ENCODE results near the gene RPP14. TPM values are rescaled to one million over a fixed set of nuclear protein-coding genes. Genes with fewer than 3 reads are reported as not detected.

The RPP14 gene
- total RNA-seq, 1 donor from 2014 or later = 18.4 TPM

GRCh38 chr3:58340594-58341244 is 34.7 kb downstream of the RPP14 start:
- Mint-ChIP-seq H3K27me3 (ENCODE audit: unreplicated experiment) (peaks cover 5% of the 10 kb centered on the region), H3K4me1 (ENCODE audit: low read depth, unreplicated experiment) (no peaks in the 10 kb centered on the region), H3K27ac (ENCODE audit: unreplicated experiment) (no peak overlapping the region), H3K9me3 (ENCODE audit: unreplicated experiment) (no peaks in the 10 kb centered on the region), H3K36me3 (ENCODE audit: unreplicated experiment) (no peaks in the 10 kb centered on the region), H3K4me3 (ENCODE audit: unreplicated experiment) (no peak overlapping the region)
- TF ChIP-seq, protein P1, sequence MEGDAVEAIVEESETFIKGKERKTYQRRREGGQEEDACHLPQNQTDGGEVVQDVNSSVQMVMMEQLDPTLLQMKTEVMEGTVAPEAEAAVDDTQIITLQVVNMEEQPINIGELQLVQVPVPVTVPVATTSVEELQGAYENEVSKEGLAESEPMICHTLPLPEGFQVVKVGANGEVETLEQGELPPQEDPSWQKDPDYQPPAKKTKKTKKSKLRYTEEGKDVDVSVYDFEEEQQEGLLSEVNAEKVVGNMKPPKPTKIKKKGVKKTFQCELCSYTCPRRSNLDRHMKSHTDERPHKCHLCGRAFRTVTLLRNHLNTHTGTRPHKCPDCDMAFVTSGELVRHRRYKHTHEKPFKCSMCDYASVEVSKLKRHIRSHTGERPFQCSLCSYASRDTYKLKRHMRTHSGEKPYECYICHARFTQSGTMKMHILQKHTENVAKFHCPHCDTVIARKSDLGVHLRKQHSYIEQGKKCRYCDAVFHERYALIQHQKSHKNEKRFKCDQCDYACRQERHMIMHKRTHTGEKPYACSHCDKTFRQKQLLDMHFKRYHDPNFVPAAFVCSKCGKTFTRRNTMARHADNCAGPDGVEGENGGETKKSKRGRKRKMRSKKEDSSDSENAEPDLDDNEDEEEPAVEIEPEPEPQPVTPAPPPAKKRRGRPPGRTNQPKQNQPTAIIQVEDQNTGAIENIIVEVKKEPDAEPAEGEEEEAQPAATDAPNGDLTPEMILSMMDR (IDR thresholded peaks at IDR 0.05; ENCODE audit: partially characterized antibody, unreplicated experiment) = no peak
- DNase-seq = no peak

DNA sequence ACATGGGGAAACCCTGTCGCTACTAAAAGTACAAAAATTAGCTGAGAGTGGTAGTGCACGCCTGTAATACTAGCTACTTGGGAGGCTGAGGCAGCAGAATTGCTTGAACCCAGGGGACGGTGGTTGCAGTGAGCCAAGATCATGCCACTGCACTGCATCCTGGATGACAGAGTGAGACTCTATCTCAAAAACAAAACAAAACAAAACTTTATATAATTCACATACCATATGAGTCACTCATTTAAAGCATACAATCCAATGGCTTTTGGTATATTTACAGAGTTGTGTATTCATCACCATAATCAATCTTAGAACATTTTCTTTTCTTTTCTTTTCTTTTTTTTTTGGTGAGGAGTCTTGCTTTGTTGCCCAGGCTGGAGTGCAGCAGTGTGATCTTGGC is 35.3 kb downstream of the RPP14 start:
- DNase-seq = no peak
- Mint-ChIP-seq H3K36me3 (ENCODE audit: unreplicated experiment) (no peaks in the 10 kb centered on the region), H3K4me3 (ENCODE audit: unreplicated experiment) (no peak overlapping the region), H3K9me3 (ENCODE audit: unreplicated experiment) (no peaks in the 10 kb centered on the region), H3K4me1 (ENCODE audit: low read depth, unreplicated experiment) (no peaks in the 10 kb centered on the region), H3K27ac (ENCODE audit: unreplicated experiment) (no peak overlapping the region), H3K27me3 (ENCODE audit: unreplicated experiment) (peaks cover under 1% of the 10 kb centered on the region)
- TF ChIP-seq, protein P1 (IDR thresholded peaks at IDR 0.05; ENCODE audit: partially characterized antibody, unreplicated experiment) = no peak

DNA sequence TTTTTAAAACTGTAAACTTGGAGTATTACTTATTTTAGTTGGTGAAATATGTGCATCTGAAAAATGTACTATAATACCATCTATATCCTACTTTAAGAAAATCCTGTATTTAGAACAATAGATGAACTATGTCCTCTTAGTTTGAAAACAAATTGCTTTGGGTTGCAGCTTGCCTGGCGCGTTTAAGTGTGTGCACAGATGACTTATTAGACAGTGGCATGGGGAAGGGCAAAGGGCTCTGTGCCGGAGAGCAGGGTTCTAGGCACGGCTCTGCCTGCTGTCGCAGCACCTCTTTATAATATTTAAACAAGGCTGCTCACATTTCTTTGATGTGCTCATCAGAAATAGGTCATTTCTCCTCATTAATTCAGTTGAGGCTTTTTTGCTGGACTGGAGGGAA is 36.6 kb downstream of the RPP14 start:
- Mint-ChIP-seq H3K9me3 (ENCODE audit: unreplicated experiment) (no peaks in the 10 kb centered on the region), H3K4me1 (ENCODE audit: low read depth, unreplicated experiment) (no peaks in the 10 kb centered on the region), H3K36me3 (ENCODE audit: unreplicated experiment) (no peaks in the 10 kb centered on the region), H3K27ac (ENCODE audit: unreplicated experiment) (no peak overlapping the region), H3K27me3 (ENCODE audit: unreplicated experiment) (no peaks in the 10 kb centered on the region), H3K4me3 (ENCODE audit: unreplicated experiment) (no peak overlapping the region)
- no peak for DNase-seq
- TF ChIP-seq, protein P1 (IDR thresholded peaks at IDR 0.05; ENCODE audit: partially characterized antibody, unreplicated experiment) = no peak

DNA sequence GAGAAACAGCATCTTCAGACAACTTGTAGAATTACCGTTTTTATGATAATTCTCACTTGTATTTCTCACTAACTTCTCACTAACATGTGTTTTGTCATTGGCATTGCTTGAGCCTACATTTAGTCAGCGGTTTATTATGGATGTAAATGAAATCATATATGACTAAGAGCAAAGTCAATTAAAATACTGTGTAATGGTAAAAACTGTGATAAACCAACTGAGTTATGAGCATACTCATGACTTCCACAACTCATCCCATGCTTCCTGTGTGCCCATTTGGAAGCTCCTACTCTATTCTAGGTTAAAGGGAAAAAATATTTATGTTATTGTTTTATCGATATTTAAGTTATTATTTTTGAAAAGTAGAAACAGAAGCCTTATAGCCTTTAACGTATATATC is 39.4 kb downstream of the RPP14 start:
- Mint-ChIP-seq H3K4me1 (ENCODE audit: low read depth, unreplicated experiment) (no peaks in the 10 kb centered on the region), H3K27me3 (ENCODE audit: unreplicated experiment) (no peaks in the 10 kb centered on the region), H3K4me3 (ENCODE audit: unreplicated experiment) (no peak overlapping the region), H3K27ac (ENCODE audit: unreplicated experiment) (no peak overlapping the region), H3K36me3 (ENCODE audit: unreplicated experiment) (no peaks in the 10 kb centered on the region), H3K9me3 (ENCODE audit: unreplicated experiment) (no peaks in the 10 kb centered on the region)
- no peak for DNase-seq
- TF ChIP-seq, protein P1 (IDR thresholded peaks at IDR 0.05; ENCODE audit: partially characterized antibody, unreplicated experiment) = no peak

DNA sequence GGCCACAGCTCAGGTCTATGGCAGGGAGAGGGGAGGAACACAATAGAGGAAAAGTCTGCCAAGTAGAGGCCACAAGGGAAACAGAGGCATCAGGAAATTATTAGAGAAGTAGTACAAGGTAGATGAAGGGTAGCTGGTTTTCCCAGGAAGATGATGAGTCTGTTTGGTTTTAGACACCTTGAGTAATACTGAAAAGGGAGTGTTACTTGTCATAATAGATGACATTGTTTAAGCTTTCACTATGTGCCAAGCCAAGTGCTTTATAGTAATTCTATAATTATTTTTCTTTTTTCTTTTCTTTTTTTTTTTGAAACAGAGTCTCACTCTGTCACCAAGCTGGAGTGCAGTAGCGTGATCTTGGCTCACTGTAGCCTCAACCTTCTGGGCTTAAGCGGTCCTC is 40.3 kb downstream of the RPP14 start:
- no peaks in the 10 kb centered on the region for H3K36me3 Mint-ChIP-seq (ENCODE audit: unreplicated experiment)
- no peak for DNase-seq
- TF ChIP-seq, protein P1 (IDR thresholded peaks at IDR 0.05; ENCODE audit: partially characterized antibody, unreplicated experiment) = no peak
- no peaks in the 10 kb centered on the region for H3K9me3 Mint-ChIP-seq (ENCODE audit: unreplicated experiment)
- no peaks in the 10 kb centered on the region for H3K4me1 Mint-ChIP-seq (ENCODE audit: low read depth, unreplicated experiment)
- no peak overlapping the region for H3K4me3 Mint-ChIP-seq (ENCODE audit: unreplicated experiment)
- no peaks in the 10 kb centered on the region for H3K27me3 Mint-ChIP-seq (ENCODE audit: unreplicated experiment)
- H3K27ac Mint-ChIP-seq (ENCODE audit: unreplicated experiment) = no peak overlapping the region

Measured in glutamatergic neuron (in vitro differentiated cells).